ENCODE results near the gene PKN2.

PKN2 gene

DNA sequence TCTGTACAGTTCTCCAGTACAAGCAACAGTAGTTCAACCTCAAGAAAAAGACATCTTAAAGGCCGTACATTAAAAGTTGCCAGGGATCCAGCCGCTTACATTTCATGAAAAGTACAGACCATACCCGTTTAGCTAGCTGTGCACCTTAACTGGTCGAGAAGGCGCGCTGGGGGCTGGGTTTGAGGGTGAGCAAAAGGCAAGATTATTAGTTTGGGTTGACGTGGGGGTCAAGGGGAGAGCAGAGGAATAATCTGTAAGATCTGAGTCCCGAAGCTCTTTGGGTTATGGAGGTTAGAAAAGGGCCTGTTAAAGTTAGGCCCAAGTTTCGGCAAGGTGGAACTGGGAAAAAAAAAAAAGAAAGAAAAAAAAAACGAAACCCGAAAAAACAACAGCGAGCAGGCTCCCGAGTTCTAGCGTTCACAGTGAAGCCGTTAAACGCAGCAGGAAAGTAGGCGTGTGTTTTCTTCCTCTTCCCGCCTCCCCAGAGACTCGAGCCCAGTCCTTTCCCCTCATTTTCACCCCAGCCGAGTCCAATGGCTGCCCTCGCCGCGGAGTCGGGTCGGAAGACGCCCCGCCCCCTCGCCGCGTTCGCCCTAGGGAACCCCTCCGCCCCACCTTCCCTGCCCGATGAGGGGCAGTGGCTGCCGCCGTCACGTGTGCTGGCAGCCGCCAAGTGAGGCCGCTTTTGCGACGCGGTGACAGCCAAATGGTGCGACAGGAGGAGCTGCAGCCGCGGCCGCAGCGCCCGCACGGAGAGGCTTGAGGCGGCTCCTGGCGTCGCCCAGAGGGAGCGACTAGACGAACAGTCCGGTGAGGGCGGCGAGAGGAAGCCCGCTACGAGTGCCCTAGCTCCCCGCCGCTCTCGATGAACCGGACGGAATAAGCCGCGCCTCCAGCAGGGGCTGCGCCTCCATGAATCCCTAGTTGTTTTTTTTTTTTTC lies at the start of gene PKN2:
Gene PKN2 (plus strand): TSS at position 733 of the 941 bp plus-strand sequence. CDS start 308 bp downstream, outside the sequence.
- DNase-seq (ENCODE audit: low read depth): peak; percentile 95

DNA sequence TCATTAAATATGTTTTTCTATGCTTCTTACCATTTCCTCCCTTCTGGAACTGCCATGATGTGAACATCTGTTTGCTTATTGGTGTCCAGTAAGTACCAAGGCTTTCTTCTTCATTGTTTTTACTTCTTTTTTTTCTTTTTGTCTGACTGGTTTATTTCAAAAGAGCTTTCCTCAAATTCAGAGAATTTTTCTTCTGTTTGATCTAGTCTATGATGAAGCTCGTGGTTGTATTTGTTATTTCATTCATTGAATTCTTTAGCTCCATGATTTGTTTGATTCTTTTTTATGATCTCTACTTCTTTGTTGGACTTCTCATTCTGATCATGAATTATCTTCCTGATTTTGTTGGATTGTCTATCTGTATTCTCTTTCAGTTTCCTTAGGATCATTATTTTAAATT lies 49.5 kb upstream of the PKN2 start:
- no peak for DNase-seq (ENCODE audit: low read depth)

DNA sequence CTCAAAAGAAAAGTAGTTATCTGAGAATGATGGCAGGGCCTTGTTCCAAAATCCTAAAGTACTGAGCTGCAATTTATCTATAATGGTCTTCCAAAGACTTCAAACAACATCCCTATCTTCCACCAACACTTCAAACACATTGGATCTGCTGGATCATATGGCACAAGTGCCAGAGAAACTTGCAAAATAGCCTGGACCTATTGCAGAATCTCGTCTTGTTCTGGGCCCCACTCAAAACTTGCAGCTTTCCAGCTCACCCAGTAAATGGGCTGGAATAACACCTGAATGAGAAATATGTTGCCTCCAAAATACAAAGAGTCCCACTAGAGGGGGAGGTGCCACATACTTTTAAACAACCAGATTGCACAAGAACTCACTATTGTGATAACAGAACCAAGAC lies 44.0 kb upstream of the PKN2 start:
- DNase-seq (ENCODE audit: low read depth): no peak

DNA sequence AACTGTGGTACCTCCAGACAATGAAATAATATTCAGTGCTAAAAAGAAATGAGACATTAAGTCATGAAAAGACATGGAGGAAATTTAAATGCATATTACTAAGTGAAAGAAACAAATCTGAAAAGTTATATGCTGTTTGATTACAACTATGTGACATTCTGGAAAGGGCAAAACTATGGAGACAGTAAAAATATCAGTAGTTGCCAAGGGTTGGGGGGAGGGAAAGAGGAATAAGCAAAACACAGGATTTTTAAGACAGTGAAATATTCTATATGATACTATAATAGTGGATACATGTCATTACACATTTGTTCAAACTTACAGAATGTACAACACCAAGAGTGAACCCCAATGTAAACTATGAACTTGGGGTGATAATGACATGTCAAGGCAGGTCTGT lies 38.2 kb upstream of the PKN2 start:
- no peak for DNase-seq (ENCODE audit: low read depth)

GRCh38 chr1:88646476-88647248 lies 37.4 kb upstream of the PKN2 start:
- no peak for DNase-seq (ENCODE audit: low read depth)

- DNase-seq (ENCODE audit: low read depth): no peak
Measured at GRCh38 chr1:88647249-88647645, 36.8 kb upstream of the PKN2 start.

DNA sequence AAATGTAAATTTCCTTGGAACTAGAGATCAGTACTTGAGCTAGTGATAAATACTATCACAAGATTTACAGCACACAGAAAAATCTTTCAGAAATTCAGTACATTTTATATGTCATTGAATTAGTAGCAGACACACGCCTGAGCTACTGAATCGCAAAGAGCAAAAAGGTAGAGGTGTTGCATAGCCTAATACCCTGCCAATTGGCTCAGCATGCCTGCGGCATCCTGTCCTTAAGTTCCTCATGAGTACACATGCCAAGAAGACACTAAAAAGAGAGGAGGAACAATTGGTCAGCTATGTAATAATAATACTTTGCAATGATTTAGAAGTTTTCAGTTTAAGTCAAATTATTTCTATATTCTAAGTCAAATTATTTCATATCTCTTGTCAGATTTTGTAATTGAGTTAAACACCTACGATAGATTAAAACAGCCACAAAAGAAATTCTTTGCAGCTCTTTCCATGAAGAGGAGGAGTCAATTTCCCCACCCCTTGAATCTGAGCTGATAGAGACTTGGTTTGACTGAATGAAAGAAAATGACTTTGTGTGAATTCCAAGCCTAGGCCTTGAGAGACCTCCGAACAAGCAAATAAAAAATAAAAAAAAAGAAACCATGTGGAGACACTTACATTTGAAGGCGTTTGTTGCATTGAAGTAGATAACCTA lies 36.2 kb upstream of the PKN2 start:
- DNase-seq (ENCODE audit: low read depth): no peak

DNA sequence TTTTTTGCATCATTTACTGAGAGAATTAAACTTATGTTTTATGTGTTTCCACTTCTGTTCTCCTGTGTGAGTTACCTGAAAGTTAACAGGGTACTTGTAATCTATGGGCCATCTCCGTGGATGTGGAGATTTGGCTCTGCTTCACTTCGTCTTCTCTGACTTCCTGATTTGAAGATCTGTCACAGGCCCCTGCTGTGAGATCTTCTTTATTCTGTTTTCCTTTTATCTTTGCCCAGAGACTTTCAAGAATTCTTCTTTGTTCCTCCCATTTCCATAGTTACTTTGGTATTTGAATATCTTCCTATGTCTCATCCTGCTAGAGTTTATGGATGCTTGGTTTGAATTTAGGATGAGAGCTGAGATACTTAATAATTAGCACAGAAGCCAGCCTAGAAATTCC lies 35.4 kb upstream of the PKN2 start:
- DNase-seq (ENCODE audit: low read depth): no peak

- DNase-seq (ENCODE audit: low read depth): no peak
Measured at GRCh38 chr1:88649932-88650331, 34.1 kb upstream of the PKN2 start.

DNA sequence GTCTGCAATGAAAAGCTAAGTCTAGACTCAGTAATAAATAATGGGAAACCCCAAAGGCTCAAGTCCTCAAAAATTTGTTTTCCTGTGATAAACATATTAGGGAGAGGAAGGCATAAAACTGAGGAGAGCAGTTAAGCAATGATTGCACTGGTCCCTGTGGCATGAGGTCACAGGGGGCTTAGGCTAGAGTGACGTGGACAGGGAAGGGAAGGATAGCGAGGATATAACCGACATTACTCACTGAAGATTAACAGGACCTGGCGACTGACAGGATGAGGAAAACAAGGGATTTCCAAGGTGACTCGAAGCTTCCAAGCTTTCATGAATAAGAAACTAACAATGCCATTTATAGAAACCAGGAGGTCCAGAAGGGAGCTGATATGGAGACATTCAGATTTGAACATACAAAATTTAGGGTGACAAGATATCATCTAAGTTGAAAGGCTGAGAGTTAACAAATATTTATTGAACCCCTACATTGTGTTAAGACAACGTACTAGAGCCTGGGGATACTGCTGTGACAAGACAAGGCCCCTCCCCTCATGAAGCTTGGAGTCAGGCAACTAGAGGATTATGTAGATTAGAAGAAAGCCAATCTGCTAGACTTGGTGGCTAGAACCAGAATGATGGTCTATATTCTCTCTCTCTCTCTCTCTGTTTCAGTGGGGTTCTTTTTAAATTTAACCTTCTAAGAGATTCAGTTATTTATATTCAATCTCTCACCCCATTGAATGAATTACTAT lies 33.2 kb upstream of the PKN2 start:
- DNase-seq (ENCODE audit: low read depth): no peak

GRCh38 chr1:88655140-88655539 lies 28.9 kb upstream of the PKN2 start:
- DNase-seq (ENCODE audit: low read depth): no peak

- no peak for DNase-seq (ENCODE audit: low read depth)
Measured at GRCh38 chr1:88655685-88656299, 28.3 kb upstream of the PKN2 start.

DNA sequence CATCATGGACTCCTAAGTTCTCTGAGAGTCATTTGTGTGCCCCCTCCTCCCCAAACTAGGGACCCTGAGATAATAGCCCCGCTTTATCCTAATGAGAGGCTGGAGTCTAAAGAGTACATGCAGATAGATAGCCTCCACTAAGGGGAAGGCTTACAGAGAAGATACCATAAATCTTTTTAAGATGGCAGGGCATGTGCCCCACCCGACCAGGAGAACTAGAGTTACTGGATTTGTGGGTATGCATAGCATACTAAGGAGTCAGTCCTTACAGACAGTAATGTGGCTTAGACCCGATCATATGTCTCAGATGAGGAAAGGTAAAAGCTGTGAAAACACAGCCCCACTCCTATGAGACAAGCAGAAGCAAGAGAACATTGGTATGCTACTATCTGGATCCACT lies 25.7 kb upstream of the PKN2 start:
- no peak for DNase-seq (ENCODE audit: low read depth)

DNA sequence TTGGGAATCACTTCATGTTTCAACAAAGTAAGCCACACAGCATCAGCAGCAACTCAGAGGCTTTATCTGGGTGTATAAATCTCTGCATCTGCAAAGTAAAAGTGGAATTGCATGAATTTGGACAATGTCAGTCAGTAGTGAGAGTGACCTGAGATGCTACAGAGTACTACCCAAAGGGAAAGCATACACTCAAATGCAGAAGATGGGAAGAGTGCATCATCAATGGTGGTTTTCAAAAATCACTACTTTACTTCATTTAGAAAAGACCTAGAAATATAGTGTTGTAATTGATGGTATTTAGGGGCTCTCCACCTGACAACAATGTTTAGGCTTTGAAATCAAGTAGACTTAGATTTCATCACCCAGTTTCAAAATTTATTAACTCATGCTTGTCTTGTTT lies 24.5 kb upstream of the PKN2 start:
- DNase-seq (ENCODE audit: low read depth): no peak

GRCh38 chr1:88661188-88661587 lies 22.9 kb upstream of the PKN2 start:
- no peak for DNase-seq (ENCODE audit: low read depth)

DNA sequence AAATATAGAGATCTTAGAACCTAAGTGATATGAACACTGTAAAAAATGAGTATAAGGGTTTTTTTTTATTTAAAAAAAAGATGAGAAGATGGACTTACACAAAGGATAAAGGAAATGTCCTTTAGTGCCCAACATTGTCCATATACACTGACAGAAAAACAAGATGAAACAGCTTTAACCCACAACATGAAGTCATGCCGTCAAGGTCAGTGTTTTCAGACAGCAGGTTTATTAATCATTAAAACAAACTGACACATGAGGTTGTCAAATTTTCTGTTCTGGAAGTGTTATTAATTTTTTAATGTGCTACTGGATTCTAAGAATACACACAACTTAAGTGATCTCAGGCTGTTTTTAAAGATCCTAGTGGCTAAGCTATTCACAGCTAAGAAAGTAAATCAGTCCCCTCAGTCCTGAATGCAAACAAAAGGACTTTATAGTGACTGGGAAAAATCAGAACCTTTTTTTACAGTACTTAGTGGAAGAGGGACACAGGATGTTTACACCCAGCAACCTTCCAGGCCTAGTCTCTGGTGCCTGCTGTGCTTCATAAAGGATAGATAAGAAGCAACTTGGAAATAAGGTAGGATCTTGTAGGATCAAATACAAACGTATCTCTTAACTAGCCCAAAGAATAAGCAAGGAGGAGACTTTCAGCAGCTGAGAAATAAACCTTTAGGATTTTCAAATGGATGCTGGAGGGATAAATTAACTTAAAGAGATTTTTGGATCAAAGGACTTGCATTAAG lies 21.9 kb upstream of the PKN2 start:
- DNase-seq (ENCODE audit: low read depth): no peak

DNA sequence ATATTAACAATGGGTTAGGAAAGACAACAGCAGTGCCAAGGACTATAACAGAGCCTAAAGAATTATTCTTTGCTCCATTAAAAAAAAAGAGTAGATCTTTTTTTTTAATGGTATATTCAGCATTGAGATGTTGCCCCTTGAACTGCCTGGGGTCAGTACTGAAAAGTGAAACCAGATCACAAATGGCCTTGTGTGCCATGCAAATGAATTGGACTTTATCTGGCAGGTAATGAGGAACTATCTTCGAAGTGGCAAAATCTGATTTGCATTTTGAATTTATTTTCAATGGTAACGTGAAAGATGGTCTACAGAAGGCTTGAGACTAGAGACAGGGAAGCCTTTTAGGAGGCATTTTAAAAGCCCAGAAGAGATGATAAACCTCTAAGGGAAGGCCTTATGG lies 21.4 kb upstream of the PKN2 start:
- DNase-seq (ENCODE audit: low read depth): no peak

GRCh38 chr1:88668405-88668804 lies 15.7 kb upstream of the PKN2 start:
- no peak for DNase-seq (ENCODE audit: low read depth)

GRCh38 chr1:88670462-88670861 lies 13.6 kb upstream of the PKN2 start:
- DNase-seq (ENCODE audit: low read depth): no peak

DNA sequence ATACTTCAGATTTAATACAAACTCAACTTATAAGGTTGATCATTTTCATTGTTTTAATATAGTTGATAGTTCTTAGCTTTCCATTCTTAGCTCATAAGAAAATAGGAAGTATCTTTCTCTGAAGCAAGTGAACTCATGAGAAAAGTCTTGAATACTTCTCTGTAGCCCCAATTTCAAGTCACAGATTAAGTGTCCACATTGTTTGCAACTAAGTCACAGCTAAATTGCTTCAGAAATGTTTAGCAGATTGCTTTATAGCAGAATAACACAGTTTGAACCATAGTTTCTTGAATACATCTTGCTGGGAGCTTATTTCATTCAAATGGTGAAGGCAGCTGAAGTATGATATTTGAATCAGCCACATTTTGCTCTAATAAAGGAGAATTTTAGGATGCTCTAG lies 10.6 kb upstream of the PKN2 start:
- DNase-seq (ENCODE audit: low read depth): no peak

GRCh38 chr1:88678405-88678804 lies 5.7 kb upstream of the PKN2 start:
- no peak for DNase-seq (ENCODE audit: low read depth)
